A549 (cell line): ENCODE results near the gene RIPPLY2.

ENCODE experiments used
- ESRRA ChIP-seq: fragments of 150-350 bp; IDR thresholded peaks from 2 replicates; pipeline ENCODE4 v1.6.1; 2014; ENCODE audit warnings: mild to moderate bottlenecking, low read length, borderline replicate concordance
- JUN ChIP-seq, 2 experiments: fragments of >200 bp; sonication (Bioruptor Twin); formaldehyde crosslinking; IDR thresholded peaks; 2 replicates in 1 of 2; 3 replicates in 1 of 2; pipeline ENCODE4 v1.6.1; 2016 to 2017
- JUNB ChIP-seq: fragments of >200 bp; sonication (Bioruptor Twin); formaldehyde crosslinking; IDR thresholded peaks from 2 replicates; pipeline ENCODE4 v1.6.1; 2016
- NPAS2 ChIP-seq: fragments of 250-450 bp; sonication (Bioruptor Pico); IDR thresholded peaks from 2 replicates; pipeline ENCODE4 v1.8.0; 2022; ENCODE audit warnings: mild to moderate bottlenecking, moderate library complexity, borderline replicate concordance
- POLR2A ChIP-seq: IDR thresholded peaks from 2 replicates; pipeline ENCODE4 v1.6.1; 2012; ENCODE audit warnings: mild to moderate bottlenecking, low read length
- POLR2AphosphoS2 ChIP-seq: conservative IDR thresholded peaks from 2 replicates; pipeline ENCODE4 v1.6.1; 2012; ENCODE audit warnings: low read length, improper control_type of control experiment, inconsistent platforms
- TF ChIP-seq, protein P1 (sequence below): fragments of >200 bp; sonication (Bioruptor Twin); formaldehyde crosslinking; IDR thresholded peaks from 3 replicates; pipeline ENCODE4 v1.5.1; 2016
- TF ChIP-seq, protein P2 (sequence below): fragments of 200-600 bp; sonication (generic); IDR thresholded peaks from 2 replicates; pipeline ENCODE4 v1.6.1; 2016; ENCODE audit warnings: antibody characterized with exemption, mild to moderate bottlenecking, moderate library complexity
- TF ChIP-seq, protein P3 (sequence below): fragments of >200 bp; sonication (Bioruptor Twin); formaldehyde crosslinking; IDR thresholded peaks from 2 replicates; pipeline ENCODE4 v1.6.1; 2016

DNA sequence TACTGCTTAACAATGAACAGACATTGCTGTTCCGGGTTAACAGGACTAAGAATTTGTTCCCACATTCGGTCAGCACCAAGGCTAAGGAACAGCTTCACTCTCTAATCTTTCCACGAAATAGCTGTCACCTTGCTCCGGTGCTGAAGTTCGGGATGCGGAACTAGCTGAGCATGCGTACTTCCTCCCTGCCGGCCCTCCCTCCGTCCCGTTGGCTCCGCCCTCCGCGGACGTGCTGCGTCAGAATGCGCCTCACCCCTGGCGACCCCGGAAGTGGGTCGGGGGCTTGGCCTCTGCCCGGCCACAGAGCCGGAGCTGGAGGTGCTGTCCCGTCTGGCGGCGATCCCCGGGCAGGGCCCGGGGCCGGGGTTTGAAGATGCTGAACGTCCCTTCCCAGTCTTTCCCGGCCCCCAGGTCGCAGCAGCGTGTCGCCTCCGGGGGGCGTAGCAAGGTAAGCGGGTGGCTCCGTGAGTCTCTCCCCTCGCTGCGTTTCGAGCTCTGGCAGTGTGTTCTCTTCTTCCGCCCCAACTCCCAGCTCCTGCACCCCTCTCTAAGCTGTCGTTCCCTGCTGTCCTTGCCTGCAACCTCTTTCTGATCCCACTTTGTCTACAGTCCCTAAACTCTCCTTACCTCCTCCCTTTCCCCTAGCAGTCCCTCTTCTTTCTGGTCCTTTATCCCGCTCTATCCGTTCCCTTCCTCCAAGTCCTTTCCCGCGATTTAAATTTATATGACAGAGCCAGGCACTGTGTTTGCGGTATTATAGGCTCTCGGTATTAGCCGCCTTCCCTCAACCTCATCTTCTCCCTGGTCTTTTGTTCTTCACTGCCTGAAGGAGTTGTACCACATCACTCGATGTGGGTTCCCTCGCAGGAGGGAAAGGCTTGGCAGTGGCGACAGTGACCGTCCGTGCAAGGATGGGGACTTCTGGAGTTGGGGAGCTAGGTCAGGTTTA is 6.5 kb downstream of the RIPPLY2 start, which contains the start of gene CYB5R4:
- TF ChIP-seq, protein P1, sequence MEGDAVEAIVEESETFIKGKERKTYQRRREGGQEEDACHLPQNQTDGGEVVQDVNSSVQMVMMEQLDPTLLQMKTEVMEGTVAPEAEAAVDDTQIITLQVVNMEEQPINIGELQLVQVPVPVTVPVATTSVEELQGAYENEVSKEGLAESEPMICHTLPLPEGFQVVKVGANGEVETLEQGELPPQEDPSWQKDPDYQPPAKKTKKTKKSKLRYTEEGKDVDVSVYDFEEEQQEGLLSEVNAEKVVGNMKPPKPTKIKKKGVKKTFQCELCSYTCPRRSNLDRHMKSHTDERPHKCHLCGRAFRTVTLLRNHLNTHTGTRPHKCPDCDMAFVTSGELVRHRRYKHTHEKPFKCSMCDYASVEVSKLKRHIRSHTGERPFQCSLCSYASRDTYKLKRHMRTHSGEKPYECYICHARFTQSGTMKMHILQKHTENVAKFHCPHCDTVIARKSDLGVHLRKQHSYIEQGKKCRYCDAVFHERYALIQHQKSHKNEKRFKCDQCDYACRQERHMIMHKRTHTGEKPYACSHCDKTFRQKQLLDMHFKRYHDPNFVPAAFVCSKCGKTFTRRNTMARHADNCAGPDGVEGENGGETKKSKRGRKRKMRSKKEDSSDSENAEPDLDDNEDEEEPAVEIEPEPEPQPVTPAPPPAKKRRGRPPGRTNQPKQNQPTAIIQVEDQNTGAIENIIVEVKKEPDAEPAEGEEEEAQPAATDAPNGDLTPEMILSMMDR, result no peak
- TF ChIP-seq POLR2A (peak; percentile 69), NPAS2 (CRISPR knock-in tag) (no peak), JUNB (no peak), JUN (IDR thresholded peaks at IDR 0.05) (peak in 1 of 2 experiments; percentile 43; a peak in 1 of 5 replicates), POLR2AphosphoS2 (no peak), ESRRA (no peak)
- TF ChIP-seq, protein P2, sequence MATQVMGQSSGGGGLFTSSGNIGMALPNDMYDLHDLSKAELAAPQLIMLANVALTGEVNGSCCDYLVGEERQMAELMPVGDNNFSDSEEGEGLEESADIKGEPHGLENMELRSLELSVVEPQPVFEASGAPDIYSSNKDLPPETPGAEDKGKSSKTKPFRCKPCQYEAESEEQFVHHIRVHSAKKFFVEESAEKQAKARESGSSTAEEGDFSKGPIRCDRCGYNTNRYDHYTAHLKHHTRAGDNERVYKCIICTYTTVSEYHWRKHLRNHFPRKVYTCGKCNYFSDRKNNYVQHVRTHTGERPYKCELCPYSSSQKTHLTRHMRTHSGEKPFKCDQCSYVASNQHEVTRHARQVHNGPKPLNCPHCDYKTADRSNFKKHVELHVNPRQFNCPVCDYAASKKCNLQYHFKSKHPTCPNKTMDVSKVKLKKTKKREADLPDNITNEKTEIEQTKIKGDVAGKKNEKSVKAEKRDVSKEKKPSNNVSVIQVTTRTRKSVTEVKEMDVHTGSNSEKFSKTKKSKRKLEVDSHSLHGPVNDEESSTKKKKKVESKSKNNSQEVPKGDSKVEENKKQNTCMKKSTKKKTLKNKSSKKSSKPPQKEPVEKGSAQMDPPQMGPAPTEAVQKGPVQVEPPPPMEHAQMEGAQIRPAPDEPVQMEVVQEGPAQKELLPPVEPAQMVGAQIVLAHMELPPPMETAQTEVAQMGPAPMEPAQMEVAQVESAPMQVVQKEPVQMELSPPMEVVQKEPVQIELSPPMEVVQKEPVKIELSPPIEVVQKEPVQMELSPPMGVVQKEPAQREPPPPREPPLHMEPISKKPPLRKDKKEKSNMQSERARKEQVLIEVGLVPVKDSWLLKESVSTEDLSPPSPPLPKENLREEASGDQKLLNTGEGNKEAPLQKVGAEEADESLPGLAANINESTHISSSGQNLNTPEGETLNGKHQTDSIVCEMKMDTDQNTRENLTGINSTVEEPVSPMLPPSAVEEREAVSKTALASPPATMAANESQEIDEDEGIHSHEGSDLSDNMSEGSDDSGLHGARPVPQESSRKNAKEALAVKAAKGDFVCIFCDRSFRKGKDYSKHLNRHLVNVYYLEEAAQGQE, result peak; percentile 99
- TF ChIP-seq, protein P3, sequence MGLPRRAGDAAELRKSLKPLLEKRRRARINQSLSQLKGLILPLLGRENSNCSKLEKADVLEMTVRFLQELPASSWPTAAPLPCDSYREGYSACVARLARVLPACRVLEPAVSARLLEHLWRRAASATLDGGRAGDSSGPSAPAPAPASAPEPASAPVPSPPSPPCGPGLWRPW, result no peak
